Left renal cortex interstitium (tissue), 4 donors: ENCODE data around the gene PHACTR3. TPM values are rescaled to one million over a fixed set of nuclear protein-coding genes. Genes with fewer than 3 reads are reported as not detected.

Experiments
- DNase-seq, 4 donors: peaks; one replicate each; pipeline ENCODE4 v3.0.0-alpha.2; 2013; ENCODE audit warnings: low read depth in 4 of 4, low spot score in 2 of 4, missing footprints in 1 of 4
- polyA plus RNA-seq, 4 donors: library from polyadenylated mRNA; unstranded; fragments of 120-200 nt; gene quantifications; one replicate each; pipeline ENCODE4 v1.2.1, GENCODE V29; 2013; ENCODE audit not compliant: insufficient read length in 4 of 4

PHACTR3 gene
- polyA plus RNA-seq, 4 donors = 10.5 to 13.7 (median 12.2) TPM

GRCh38 chr20:59770851-59771250, 166.5 kb downstream of the PHACTR3 start:
- no peak for DNase-seq

- DNase-seq = no peak
Observed at GRCh38 chr20:59771506-59772372, 167.4 kb downstream of the PHACTR3 start.

GRCh38 chr20:59772373-59772705, 168.0 kb downstream of the PHACTR3 start:
- DNase-seq = no peak

GRCh38 chr20:59772931-59773913, 168.9 kb downstream of the PHACTR3 start:
- no peak for DNase-seq

GRCh38 chr20:59774204-59774641, 169.9 kb downstream of the PHACTR3 start:
- DNase-seq = no peak

GRCh38 chr20:59774921-59775686, 170.8 kb downstream of the PHACTR3 start:
- DNase-seq = no peak

GRCh38 chr20:59775687-59776055, 171.3 kb downstream of the PHACTR3 start:
- no peak for DNase-seq

GRCh38 chr20:59776059-59776603, 171.8 kb downstream of the PHACTR3 start:
- no peak for DNase-seq

GRCh38 chr20:59776626-59777330, 172.4 kb downstream of the PHACTR3 start:
- DNase-seq = no peak

GRCh38 chr20:59777331-59777725, 173.0 kb downstream of the PHACTR3 start:
- no peak for DNase-seq

GRCh38 chr20:59777814-59778575, 173.7 kb downstream of the PHACTR3 start:
- DNase-seq = no peak

- DNase-seq = no peak
Observed at GRCh38 chr20:59778615-59779200, 174.4 kb downstream of the PHACTR3 start.

GRCh38 chr20:59779656-59780380, 175.5 kb downstream of the PHACTR3 start:
- no peak for DNase-seq

GRCh38 chr20:59780494-59781185, 176.3 kb downstream of the PHACTR3 start:
- DNase-seq = no peak

GRCh38 chr20:59781226-59781625, 176.9 kb downstream of the PHACTR3 start:
- no peak for DNase-seq

- peak; percentile 21 to 57 (median 38) for DNase-seq
Observed at GRCh38 chr20:59782986-59783640, 178.8 kb downstream of the PHACTR3 start.

GRCh38 chr20:59783641-59784010, 179.3 kb downstream of the PHACTR3 start:
- DNase-seq = no peak
